Measurements from ENCODE around the gene PPP1R2C.

Gene PPP1R2C

GRCh38 chrX:42778096-42778495 lies at the start of gene PPP1R2C:
Gene PPP1R2C, minus strand, starts transcription at chrX:42778163. Its CDS starts 84 bp downstream, at chrX:42778079.
- Histone ChIP-seq H3K4me1 (ENCODE audit: insufficient read depth, insufficient read length) (no peaks in the 10 kb centered on the region), H3K9ac (ENCODE audit: insufficient read length, low read depth) (no peak within 1 kb of the TSS), H3K9me3 (ENCODE audit: insufficient read depth, low read length) (0 out of 2 replicates have a peak, but pooled peaks cover 7% of the 10 kb centered on the region), H3K36me3 (ENCODE audit: insufficient read depth, insufficient read length, low read length) (no peaks in the 10 kb centered on the region), H3K27me3 (ENCODE audit: insufficient read depth, insufficient read length) (no peaks in the 10 kb centered on the region), H3K4me3 (ENCODE audit: insufficient read length, low read depth) (no peak within 1 kb of the TSS)
- no peak for TF ChIP-seq SUZ12 (IDR thresholded peaks at IDR 0.05; ENCODE audit: extremely low read depth, insufficient read depth, insufficient read length)
- no peak for TF ChIP-seq YY1 (IDR thresholded peaks at IDR 0.05; ENCODE audit: insufficient read depth, insufficient read length)
- TF ChIP-seq ZNF274 (IDR thresholded peaks at IDR 0.05; ENCODE audit: low read depth, low read length): no peak
- DNase-seq (ENCODE audit: low read depth, low spot score): no peak

- H3K4me1 ChIP-seq (ENCODE audit: insufficient read depth, insufficient read length): no peaks in the 10 kb centered on the region
- TF ChIP-seq SUZ12 (IDR thresholded peaks at IDR 0.05; ENCODE audit: extremely low read depth, insufficient read depth, insufficient read length): no peak
- no peak for TF ChIP-seq ZNF274 (IDR thresholded peaks at IDR 0.05; ENCODE audit: low read depth, low read length)
- TF ChIP-seq YY1 (IDR thresholded peaks at IDR 0.05; ENCODE audit: insufficient read depth, insufficient read length): no peak
- H3K9ac ChIP-seq (ENCODE audit: insufficient read length, low read depth): no peak overlapping the region
- no peak overlapping the region for H3K4me3 ChIP-seq (ENCODE audit: insufficient read length, low read depth)
- no peaks in the 10 kb centered on the region for H3K36me3 ChIP-seq (ENCODE audit: insufficient read depth, insufficient read length, low read length)
- H3K27me3 ChIP-seq (ENCODE audit: insufficient read depth, insufficient read length): no peaks in the 10 kb centered on the region
- no peaks in the 10 kb centered on the region for H3K9me3 ChIP-seq (ENCODE audit: insufficient read depth, low read length)
- DNase-seq (ENCODE audit: low read depth, low spot score): no peak
These were observed 47.2 kb upstream of the PPP1R2C start for GRCh38 chrX:42825201-42825600.

- no peak overlapping the region for H3K9ac ChIP-seq (ENCODE audit: insufficient read length, low read depth)
- DNase-seq (ENCODE audit: low read depth, low spot score): no peak
- TF ChIP-seq ZNF274 (IDR thresholded peaks at IDR 0.05; ENCODE audit: low read depth, low read length) (no peak), SUZ12 (IDR thresholded peaks at IDR 0.05; ENCODE audit: extremely low read depth, insufficient read depth, insufficient read length) (no peak), YY1 (IDR thresholded peaks at IDR 0.05; ENCODE audit: insufficient read depth, insufficient read length) (no peak)
- no peak overlapping the region for H3K4me3 ChIP-seq (ENCODE audit: insufficient read length, low read depth)
- H3K36me3 ChIP-seq (ENCODE audit: insufficient read depth, insufficient read length, low read length): no peaks in the 10 kb centered on the region
- no peaks in the 10 kb centered on the region for H3K27me3 ChIP-seq (ENCODE audit: insufficient read depth, insufficient read length)
- H3K9me3 ChIP-seq (ENCODE audit: insufficient read depth, low read length): no peaks in the 10 kb centered on the region
- no peaks in the 10 kb centered on the region for H3K4me1 ChIP-seq (ENCODE audit: insufficient read depth, insufficient read length)
These were observed 46.6 kb upstream of the PPP1R2C start for GRCh38 chrX:42824541-42824940.

- no peak for DNase-seq (ENCODE audit: low read depth, low spot score)
- TF ChIP-seq SUZ12 (IDR thresholded peaks at IDR 0.05; ENCODE audit: extremely low read depth, insufficient read depth, insufficient read length) (no peak), ZNF274 (IDR thresholded peaks at IDR 0.05; ENCODE audit: low read depth, low read length) (no peak), YY1 (IDR thresholded peaks at IDR 0.05; ENCODE audit: insufficient read depth, insufficient read length) (no peak)
- Histone ChIP-seq H3K27me3 (ENCODE audit: insufficient read depth, insufficient read length) (no peaks in the 10 kb centered on the region), H3K4me3 (ENCODE audit: insufficient read length, low read depth) (no peak overlapping the region), H3K36me3 (ENCODE audit: insufficient read depth, insufficient read length, low read length) (no peaks in the 10 kb centered on the region), H3K4me1 (ENCODE audit: insufficient read depth, insufficient read length) (no peaks in the 10 kb centered on the region), H3K9ac (ENCODE audit: insufficient read length, low read depth) (no peak overlapping the region), H3K9me3 (ENCODE audit: insufficient read depth, low read length) (peaks cover 10% of the 10 kb centered on the region; the same call in 1 of the 2 replicates)
These were observed 45.5 kb upstream of the PPP1R2C start for GRCh38 chrX:42823443-42823842.

GRCh38 chrX:42821803-42822443 lies 44.0 kb upstream of the PPP1R2C start:
- TF ChIP-seq YY1 (IDR thresholded peaks at IDR 0.05; ENCODE audit: insufficient read depth, insufficient read length) (no peak), ZNF274 (IDR thresholded peaks at IDR 0.05; ENCODE audit: low read depth, low read length) (no peak), SUZ12 (IDR thresholded peaks at IDR 0.05; ENCODE audit: extremely low read depth, insufficient read depth, insufficient read length) (no peak)
- Histone ChIP-seq H3K27me3 (ENCODE audit: insufficient read depth, insufficient read length) (no peaks in the 10 kb centered on the region), H3K4me1 (ENCODE audit: insufficient read depth, insufficient read length) (no peaks in the 10 kb centered on the region)

GRCh38 chrX:42818151-42818921 lies 40.4 kb upstream of the PPP1R2C start:
- H3K36me3 ChIP-seq (ENCODE audit: insufficient read depth, insufficient read length, low read length): no peaks in the 10 kb centered on the region
- no peaks in the 10 kb centered on the region for H3K4me1 ChIP-seq (ENCODE audit: insufficient read depth, insufficient read length)
- TF ChIP-seq ZNF274 (IDR thresholded peaks at IDR 0.05; ENCODE audit: low read depth, low read length) (no peak), SUZ12 (IDR thresholded peaks at IDR 0.05; ENCODE audit: extremely low read depth, insufficient read depth, insufficient read length) (no peak)
- H3K27me3 ChIP-seq (ENCODE audit: insufficient read depth, insufficient read length): no peaks in the 10 kb centered on the region
- H3K4me3 ChIP-seq (ENCODE audit: insufficient read length, low read depth): no peak overlapping the region
- DNase-seq (ENCODE audit: low read depth, low spot score): no peak
- peaks cover 19% of the 10 kb centered on the region; the same call in 1 of the 2 replicates for H3K9me3 ChIP-seq (ENCODE audit: insufficient read depth, low read length)
- no peak overlapping the region for H3K9ac ChIP-seq (ENCODE audit: insufficient read length, low read depth)

More at GRCh38 chrX:42821803-42822443, 44.0 kb upstream of the PPP1R2C start:
- DNase-seq (ENCODE audit: low read depth, low spot score): no peak
- Histone ChIP-seq H3K36me3 (ENCODE audit: insufficient read depth, insufficient read length, low read length) (no peaks in the 10 kb centered on the region), H3K9ac (ENCODE audit: insufficient read length, low read depth) (no peak overlapping the region), H3K4me3 (ENCODE audit: insufficient read length, low read depth) (no peak overlapping the region), H3K9me3 (ENCODE audit: insufficient read depth, low read length) (peaks cover 19% of the 10 kb centered on the region; the same call in 1 of the 2 replicates)

- no peaks in the 10 kb centered on the region for H3K27me3 ChIP-seq (ENCODE audit: insufficient read depth, insufficient read length)
- H3K36me3 ChIP-seq (ENCODE audit: insufficient read depth, insufficient read length, low read length): no peaks in the 10 kb centered on the region
- H3K4me1 ChIP-seq (ENCODE audit: insufficient read depth, insufficient read length): no peaks in the 10 kb centered on the region
- DNase-seq (ENCODE audit: low read depth, low spot score): no peak
- TF ChIP-seq YY1 (IDR thresholded peaks at IDR 0.05; ENCODE audit: insufficient read depth, insufficient read length) (no peak), ZNF274 (IDR thresholded peaks at IDR 0.05; ENCODE audit: low read depth, low read length) (no peak), SUZ12 (IDR thresholded peaks at IDR 0.05; ENCODE audit: extremely low read depth, insufficient read depth, insufficient read length) (no peak)
- no peaks in the 10 kb centered on the region for H3K9me3 ChIP-seq (ENCODE audit: insufficient read depth, low read length)
- no peak overlapping the region for H3K9ac ChIP-seq (ENCODE audit: insufficient read length, low read depth)
- no peak overlapping the region for H3K4me3 ChIP-seq (ENCODE audit: insufficient read length, low read depth)
These were observed 31.6 kb upstream of the PPP1R2C start for GRCh38 chrX:42809569-42809968.
